Lower leg skin (tissue), 3 donors: Measurements from ENCODE around the gene FAM228B.

Experiments used
- POLR2A ChIP-seq, 2 donors: fragments of 450-650 bp; IDR thresholded peaks; one replicate each; pipeline ENCODE4 v1.6.1; 2016 to 2017; ENCODE audit warnings: antibody characterized with exemption in 2 of 2, mild to moderate bottlenecking in 1 of 2, moderate library complexity in 1 of 2
- TF ChIP-seq, protein P1 (sequence below), 3 donors: fragments of 450-650 bp; IDR thresholded peaks; one replicate each; pipeline ENCODE4 v1.5.1; 2016; ENCODE audit warnings: antibody characterized with exemption in 3 of 3, mild to moderate bottlenecking in 3 of 3, moderate library complexity in 2 of 3

- TF ChIP-seq, protein P1, sequence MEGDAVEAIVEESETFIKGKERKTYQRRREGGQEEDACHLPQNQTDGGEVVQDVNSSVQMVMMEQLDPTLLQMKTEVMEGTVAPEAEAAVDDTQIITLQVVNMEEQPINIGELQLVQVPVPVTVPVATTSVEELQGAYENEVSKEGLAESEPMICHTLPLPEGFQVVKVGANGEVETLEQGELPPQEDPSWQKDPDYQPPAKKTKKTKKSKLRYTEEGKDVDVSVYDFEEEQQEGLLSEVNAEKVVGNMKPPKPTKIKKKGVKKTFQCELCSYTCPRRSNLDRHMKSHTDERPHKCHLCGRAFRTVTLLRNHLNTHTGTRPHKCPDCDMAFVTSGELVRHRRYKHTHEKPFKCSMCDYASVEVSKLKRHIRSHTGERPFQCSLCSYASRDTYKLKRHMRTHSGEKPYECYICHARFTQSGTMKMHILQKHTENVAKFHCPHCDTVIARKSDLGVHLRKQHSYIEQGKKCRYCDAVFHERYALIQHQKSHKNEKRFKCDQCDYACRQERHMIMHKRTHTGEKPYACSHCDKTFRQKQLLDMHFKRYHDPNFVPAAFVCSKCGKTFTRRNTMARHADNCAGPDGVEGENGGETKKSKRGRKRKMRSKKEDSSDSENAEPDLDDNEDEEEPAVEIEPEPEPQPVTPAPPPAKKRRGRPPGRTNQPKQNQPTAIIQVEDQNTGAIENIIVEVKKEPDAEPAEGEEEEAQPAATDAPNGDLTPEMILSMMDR (IDR thresholded peaks at IDR 0.05): no peak
- TF ChIP-seq POLR2A (IDR thresholded peaks at IDR 0.05): no peak
Observed at GRCh38 chr2:24189551-24189950, 66.3 kb downstream of the FAM228B start.
